GM18868 (cell line): ENCODE data around the gene H1-8.
"Not testable (repeated sequence)": the region's sequence is repeated elsewhere in the genome, so short reads cannot be mapped to it uniquely, and the experiment has no call there.

Experiments
- ATAC-seq: cut with Tn5 transposase; IDR thresholded peaks from one replicate; pipeline ENCODE4 v1.9.1; 2021; ENCODE audit warnings: mild to moderate bottlenecking, moderate library complexity; ENCODE audit not compliant: unreplicated experiment

The H1-8 gene

GRCh38 chr3:129543156-129543790 is at the start of gene H1-8:
H1-8 (plus strand) TSS chr3:129543175; CDS start chr3:129543219, 44 bp downstream.
- ATAC-seq: no peak

GRCh38 chr3:129493206-129493605 is 49.8 kb upstream of the H1-8 start:
- ATAC-seq: no peak

- ATAC-seq: not testable (repeated sequence)
Measured at GRCh38 chr3:129494499-129494898, 48.5 kb upstream of the H1-8 start.

GRCh38 chr3:129495006-129495639 is 47.9 kb upstream of the H1-8 start:
- ATAC-seq: not testable (repeated sequence)

GRCh38 chr3:129497876-129498275 is 45.1 kb upstream of the H1-8 start:
- ATAC-seq: not testable (repeated sequence)

GRCh38 chr3:129498603-129499488 is 44.1 kb upstream of the H1-8 start:
- ATAC-seq: not testable (repeated sequence)

- ATAC-seq: not testable (repeated sequence)
Measured at GRCh38 chr3:129499604-129500333, 43.2 kb upstream of the H1-8 start.

- no peak for ATAC-seq
Measured at GRCh38 chr3:129500334-129500658, 42.7 kb upstream of the H1-8 start.

GRCh38 chr3:129501630-129502029 is 41.3 kb upstream of the H1-8 start:
- ATAC-seq: no peak

GRCh38 chr3:129502641-129503408 is 40.1 kb upstream of the H1-8 start:
- ATAC-seq: no peak

- no peak for ATAC-seq
Measured at GRCh38 chr3:129503471-129504291, 39.3 kb upstream of the H1-8 start.

GRCh38 chr3:129504471-129505100 is 38.4 kb upstream of the H1-8 start:
- no peak for ATAC-seq

GRCh38 chr3:129505341-129505740 is 37.6 kb upstream of the H1-8 start:
- ATAC-seq: no peak

GRCh38 chr3:129506231-129506742 is 36.7 kb upstream of the H1-8 start:
- ATAC-seq: no peak

GRCh38 chr3:129507181-129507831 is 35.7 kb upstream of the H1-8 start:
- ATAC-seq: no peak

- ATAC-seq: no peak
Measured at GRCh38 chr3:129512595-129512994, 30.4 kb upstream of the H1-8 start.

- no peak for ATAC-seq
Measured at GRCh38 chr3:129513705-129514104, 29.3 kb upstream of the H1-8 start.

- ATAC-seq: no peak
Measured at GRCh38 chr3:129514110-129514509, 28.9 kb upstream of the H1-8 start.
